Chondrocyte (in vitro differentiated cells): ENCODE measurements around the gene AGER. TPM values are rescaled to one million over a fixed set of nuclear protein-coding genes. Genes with fewer than 3 reads are reported as not detected.

Source experiments
- DNase-seq: peaks from one replicate; pipeline ENCODE4 v3.0.0; 2021; ENCODE audit warnings: mixed read lengths, low spot score
- H3K27ac Mint-ChIP-seq: one replicate; pipeline ENCODE4 v1.8.0; 2021; ENCODE audit warnings: mild to moderate bottlenecking, moderate library complexity, mixed read lengths; ENCODE audit not compliant: unreplicated experiment
- H3K27me3 Mint-ChIP-seq: 2 replicates; pipeline ENCODE4 v1.8.0; 2021; ENCODE audit warnings: low read depth, mixed read lengths
- H3K36me3 Mint-ChIP-seq: 2 replicates; pipeline ENCODE4 v1.8.0; 2021; ENCODE audit warnings: low read depth, mixed read lengths
- H3K4me1 Mint-ChIP-seq: 2 replicates; pipeline ENCODE4 v1.8.0; 2021; ENCODE audit warnings: low read depth, mild to moderate bottlenecking, mixed read lengths
- H3K4me3 Mint-ChIP-seq: one replicate; pipeline ENCODE4 v1.8.0; 2021; ENCODE audit warnings: mild to moderate bottlenecking, moderate library complexity, mixed read lengths; ENCODE audit not compliant: unreplicated experiment
- H3K9me3 Mint-ChIP-seq: 2 replicates; pipeline ENCODE4 v1.8.0; 2021; ENCODE audit warnings: low read depth, mixed read lengths
- CTCF ChIP-seq: fragments of 200-600 bp; sonication (generic); IDR thresholded peaks from 2 replicates; pipeline ENCODE4 v1.5.0; 2021; ENCODE audit warnings: antibody characterized with exemption, mild to moderate bottlenecking, moderate library complexity
- total RNA-seq: library from RNA; stranded (reverse); gene quantifications from 3 replicates; pipeline ENCODE4 v1.2.1, GENCODE V29; 2021

AGER gene
- total RNA-seq, 1 donor from 2014 or later = 2.6 TPM

GRCh38 chr6:32140420-32141046 is 43.5 kb downstream of the AGER start:
- no peak for DNase-seq
- Mint-ChIP-seq H3K36me3 (no peaks in the 10 kb centered on the region), H3K27ac (no peak overlapping the region), H3K27me3 (no peaks in the 10 kb centered on the region), H3K4me3 (no peak overlapping the region), H3K9me3 (no peaks in the 10 kb centered on the region), H3K4me1 (no peaks in the 10 kb centered on the region)
- TF ChIP-seq CTCF = no peak

GRCh38 chr6:32139590-32139989 is 44.5 kb downstream of the AGER start:
- no peaks in the 10 kb centered on the region for H3K36me3 Mint-ChIP-seq
- H3K27ac Mint-ChIP-seq = no peak overlapping the region
- no peak overlapping the region for H3K4me3 Mint-ChIP-seq
- no peak for DNase-seq
- H3K4me1 Mint-ChIP-seq = no peaks in the 10 kb centered on the region
- H3K27me3 Mint-ChIP-seq = no peaks in the 10 kb centered on the region
- no peaks in the 10 kb centered on the region for H3K9me3 Mint-ChIP-seq
- TF ChIP-seq CTCF = no peak

- H3K9me3 Mint-ChIP-seq = no peaks in the 10 kb centered on the region
- DNase-seq = no peak
- H3K27ac Mint-ChIP-seq = no peak overlapping the region
- no peaks in the 10 kb centered on the region for H3K36me3 Mint-ChIP-seq
- no peaks in the 10 kb centered on the region for H3K27me3 Mint-ChIP-seq
- no peak overlapping the region for H3K4me3 Mint-ChIP-seq
- TF ChIP-seq CTCF = no peak
- H3K4me1 Mint-ChIP-seq = peaks cover 11% of the 10 kb centered on the region
Observed at GRCh38 chr6:32137454-32137853, 46.6 kb downstream of the AGER start.

GRCh38 chr6:32133786-32134185 is 50.3 kb downstream of the AGER start:
- no peaks in the 10 kb centered on the region for H3K27me3 Mint-ChIP-seq
- TF ChIP-seq CTCF = no peak
- DNase-seq = no peak
- H3K4me3 Mint-ChIP-seq = no peak overlapping the region
- H3K36me3 Mint-ChIP-seq = no peaks in the 10 kb centered on the region
- H3K4me1 Mint-ChIP-seq = peaks cover 24% of the 10 kb centered on the region
- H3K27ac Mint-ChIP-seq = peak overlapping the region; percentile 14
- no peaks in the 10 kb centered on the region for H3K9me3 Mint-ChIP-seq

GRCh38 chr6:32132110-32132509 is 51.9 kb downstream of the AGER start:
- peaks cover 35% of the 10 kb centered on the region for H3K4me1 Mint-ChIP-seq
- H3K4me3 Mint-ChIP-seq = no peak overlapping the region
- no peak for DNase-seq
- no peaks in the 10 kb centered on the region for H3K9me3 Mint-ChIP-seq
- H3K27me3 Mint-ChIP-seq = no peaks in the 10 kb centered on the region
- no peak for TF ChIP-seq CTCF
- H3K36me3 Mint-ChIP-seq = no peaks in the 10 kb centered on the region
- no peak overlapping the region for H3K27ac Mint-ChIP-seq
